GM12891 (cell line): ENCODE measurements around the gene RAB3C. TPM values are rescaled to one million over a fixed set of nuclear protein-coding genes. Genes with fewer than 3 reads are reported as not detected.
A peak's percentile ranks its signal among the peaks of the same experiment; 100 is the strongest.
"Not testable (repeated sequence)": the region's sequence is repeated elsewhere in the genome, so short reads cannot be mapped to it uniquely, and the experiment has no call there.

Experiments
- DNase-seq: peaks from one replicate; pipeline ENCODE4 v3.0.0; 2011; ENCODE audit warnings: low spot score; ENCODE audit not compliant: insufficient read length
- FAIRE-seq: peaks from 2 replicates; lab custom pipeline; 2011; peaks lifted over from hg19 to GRCh38; lab: Jason Lieb, UNC
- PAX5 ChIP-seq: IDR thresholded peaks from 2 replicates; pipeline ENCODE4 v1.6.1; 2011; ENCODE audit warnings: low read length, moderate library complexity, mild to moderate bottlenecking; ENCODE audit not compliant: insufficient read depth, severe bottlenecking
- POLR2A ChIP-seq: IDR thresholded peaks from 2 replicates; pipeline ENCODE4 v1.6.1; 2011; ENCODE audit warnings: low read depth, low read length, control low read depth
- POLR2AphosphoS5 ChIP-seq: IDR thresholded peaks from 2 replicates; pipeline ENCODE4 v1.6.1; 2011; ENCODE audit warnings: low read depth, low read length, control low read depth
- POU2F2 ChIP-seq: IDR thresholded peaks from 2 replicates; pipeline ENCODE4 v1.6.1; 2011; ENCODE audit warnings: low read depth, mild to moderate bottlenecking, control low read depth, low read length, moderate library complexity
- SPI1 ChIP-seq: IDR thresholded peaks from 2 replicates; pipeline ENCODE4 v1.6.1; 2011; ENCODE audit warnings: low read depth, low read length, control low read depth
- TAF1 ChIP-seq: IDR thresholded peaks from 2 replicates; pipeline ENCODE4 v1.6.1; 2011; ENCODE audit warnings: low read depth, low read length, control low read depth
- polyA plus RNA-seq: library from polyadenylated mRNA; unstranded; fragments of >200 nt; gene quantifications from one replicate; pipeline ENCODE4 v1.2.1, GENCODE V29; 2012; ENCODE audit warnings: low read depth, missing spikeins, inconsistent platforms; ENCODE audit not compliant: missing spikeins

Gene RAB3C, protein sequence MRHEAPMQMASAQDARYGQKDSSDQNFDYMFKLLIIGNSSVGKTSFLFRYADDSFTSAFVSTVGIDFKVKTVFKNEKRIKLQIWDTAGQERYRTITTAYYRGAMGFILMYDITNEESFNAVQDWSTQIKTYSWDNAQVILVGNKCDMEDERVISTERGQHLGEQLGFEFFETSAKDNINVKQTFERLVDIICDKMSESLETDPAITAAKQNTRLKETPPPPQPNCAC
- polyA plus RNA-seq: not detected

DNA sequence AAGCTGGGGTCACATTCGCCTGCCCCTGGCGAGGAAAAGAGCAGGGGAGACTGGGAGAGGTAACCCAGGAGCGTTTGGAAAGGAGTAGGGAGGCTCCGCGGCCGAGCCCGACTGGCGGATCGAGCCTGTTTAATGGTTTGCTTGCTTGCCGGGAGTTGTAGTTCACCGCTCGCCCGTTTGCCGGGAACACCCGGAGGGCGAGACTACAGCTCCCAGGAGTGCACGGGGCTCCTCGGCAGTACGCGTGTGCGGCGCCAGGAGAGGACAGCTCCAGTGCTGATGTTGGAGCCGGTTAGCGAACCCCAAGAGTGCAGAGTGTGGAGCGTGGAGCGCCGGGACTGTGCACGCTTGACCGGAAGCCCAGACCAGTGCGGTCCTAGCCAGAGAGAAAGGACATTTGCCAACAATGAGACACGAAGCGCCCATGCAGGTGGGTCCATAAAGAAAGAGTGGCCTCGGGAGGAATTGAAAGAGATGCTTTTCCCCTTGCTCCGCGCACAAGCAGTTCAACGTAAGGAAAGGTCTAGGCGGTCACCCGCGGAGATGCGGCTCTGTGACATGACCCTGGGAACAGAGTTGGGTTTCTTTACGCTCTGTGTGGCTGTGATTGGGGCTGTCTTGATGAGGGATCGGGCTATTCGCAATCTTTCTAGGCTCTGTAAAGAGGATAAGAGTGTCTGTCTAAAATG, at the start of gene RAB3C:
Gene RAB3C (plus strand): TSS at position 273 of the 689 bp plus-strand sequence. CDS start 134 bp downstream, at position 407.
- no peak for TF ChIP-seq POLR2AphosphoS5
- TF ChIP-seq POU2F2: 0 out of 2 replicates have a peak, but pooled peaks have one; percentile 40
- peak; percentile 50 for DNase-seq
- no peak for FAIRE-seq

DNA sequence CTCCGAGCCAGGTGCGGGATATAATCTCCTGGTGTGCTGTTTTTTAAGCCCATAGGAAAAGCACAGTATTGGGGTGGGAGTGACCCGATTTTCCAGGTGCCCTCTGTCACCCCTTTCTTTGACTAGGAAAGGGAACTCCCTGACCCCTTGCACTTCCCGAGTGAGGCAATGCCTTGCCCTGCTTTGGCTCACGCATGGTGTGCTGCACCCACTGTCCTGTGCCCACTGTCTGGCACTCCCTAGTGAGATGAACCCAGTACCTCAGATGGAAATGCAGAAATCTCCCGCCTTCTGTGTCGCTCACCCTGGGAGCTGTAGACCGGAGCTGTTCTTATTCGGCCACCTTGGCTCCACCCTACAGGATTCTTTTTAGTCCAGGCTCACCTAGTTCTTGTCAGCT, 40.9 kb upstream of the RAB3C start:
- DNase-seq, FAIRE-seq: not testable (repeated sequence)

DNA sequence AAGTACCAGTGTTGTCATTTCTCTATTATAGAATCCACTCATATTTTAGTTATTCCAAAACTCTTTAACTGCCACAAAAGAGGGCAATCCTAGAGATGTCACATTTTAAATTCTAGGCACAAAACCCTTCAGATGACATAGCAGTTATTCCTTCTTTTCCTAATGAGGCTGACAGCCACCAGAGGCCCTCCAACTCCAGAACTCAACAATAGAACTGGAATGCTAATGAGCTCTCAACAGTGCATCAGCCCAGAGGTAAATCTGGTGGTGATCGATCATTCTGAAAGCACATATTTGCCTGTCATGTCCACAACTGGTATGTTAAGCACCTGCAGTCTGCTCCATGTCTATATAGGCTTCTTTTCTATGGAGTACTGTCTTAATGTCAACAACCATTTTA, 40.2 kb upstream of the RAB3C start:
- DNase-seq (no peak), FAIRE-seq (no peak)
- TF ChIP-seq TAF1: no peak
- no peak for TF ChIP-seq POLR2A
- TF ChIP-seq SPI1: no peak
- no peak for TF ChIP-seq PAX5
- TF ChIP-seq POU2F2: no peak
- TF ChIP-seq POLR2AphosphoS5: no peak

DNA sequence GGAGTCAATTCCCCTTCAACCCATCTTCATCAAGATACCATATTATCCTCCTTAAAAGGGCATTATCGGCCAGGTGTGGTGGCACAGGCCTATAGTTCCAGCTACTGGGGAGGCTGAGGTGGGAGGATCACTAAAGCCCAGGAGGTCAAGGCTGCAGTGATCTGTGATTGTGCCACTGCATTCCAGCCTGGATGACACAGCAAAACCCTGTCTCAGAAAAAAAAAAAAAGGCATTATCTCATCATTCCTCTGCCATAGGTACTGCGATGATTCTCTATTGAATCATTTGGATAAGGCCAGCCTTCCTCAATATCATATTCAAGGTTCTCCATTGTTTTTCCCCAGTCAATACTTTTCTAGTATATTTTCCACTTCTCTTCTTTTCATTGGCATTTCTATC, 39.2 kb upstream of the RAB3C start:
- DNase-seq (no peak), FAIRE-seq (no peak)
- TF ChIP-seq TAF1 (no peak), POLR2AphosphoS5 (no peak), PAX5 (no peak), POU2F2 (no peak), SPI1 (no peak), POLR2A (no peak)

DNA sequence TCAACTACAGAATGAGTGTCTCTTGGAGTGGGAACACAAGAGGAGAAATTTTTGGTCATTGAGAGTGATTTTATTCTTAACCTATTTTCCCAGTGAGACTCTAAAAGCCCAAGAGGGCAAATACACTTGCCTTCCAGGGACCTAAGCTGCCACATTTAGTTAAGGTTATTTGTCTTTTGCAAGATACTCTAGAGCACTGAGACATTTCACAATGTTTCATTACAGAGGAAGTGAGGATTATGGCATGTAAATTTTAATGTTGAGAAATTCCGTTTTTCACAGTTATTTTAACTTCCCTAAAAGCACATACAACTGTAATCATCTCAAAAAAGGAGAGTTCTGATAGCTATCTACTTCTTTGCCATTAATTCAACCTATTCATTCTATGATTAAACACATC, 38.7 kb upstream of the RAB3C start:
- DNase-seq: no peak
- no peak for FAIRE-seq
- TF ChIP-seq PAX5 (no peak), SPI1 (no peak), POLR2A (no peak), TAF1 (no peak), POU2F2 (no peak), POLR2AphosphoS5 (no peak)

DNA sequence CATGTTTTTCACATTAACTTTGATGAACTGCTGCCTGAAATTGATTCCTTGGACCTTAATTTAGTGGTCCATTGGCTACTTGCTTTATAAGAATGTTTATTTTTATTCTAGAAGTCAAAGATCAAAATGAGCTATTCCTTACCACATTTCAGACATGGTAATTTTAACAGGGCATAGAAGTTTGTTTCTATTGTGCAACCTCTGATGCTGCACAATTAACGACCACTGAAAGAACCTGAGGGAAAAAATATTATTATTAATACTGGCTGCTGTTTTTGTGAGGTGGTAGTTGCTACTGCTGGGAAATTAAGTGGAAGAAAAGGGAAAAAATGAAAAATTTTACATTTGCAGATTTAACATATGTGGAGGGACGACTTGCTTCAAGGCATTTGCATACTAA, 37.9 kb upstream of the RAB3C start:
- DNase-seq: no peak
- no peak for FAIRE-seq
- TF ChIP-seq PAX5 (no peak), POLR2AphosphoS5 (no peak), POU2F2 (no peak), SPI1 (no peak), TAF1 (no peak), POLR2A (no peak)

DNA sequence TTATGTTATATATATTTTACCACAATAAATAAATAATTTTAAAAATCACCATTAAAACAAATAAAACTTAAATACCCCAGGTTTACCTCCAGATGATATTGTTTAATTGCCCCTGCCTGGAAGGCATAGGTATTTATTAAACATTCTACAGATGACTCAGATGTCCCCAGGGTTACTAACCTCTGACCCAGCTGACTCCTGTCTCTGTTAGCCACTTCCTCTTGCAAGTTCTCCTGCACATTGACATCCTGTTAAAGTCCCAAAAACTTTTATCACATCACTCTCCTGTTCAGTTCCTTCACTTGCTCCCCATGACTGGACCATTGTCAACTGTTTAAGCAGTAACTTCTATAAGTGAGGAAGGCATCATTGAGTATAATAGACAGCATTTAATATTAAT, 37.0 kb upstream of the RAB3C start:
- no peak for DNase-seq
- TF ChIP-seq TAF1 (no peak), POLR2A (no peak), SPI1 (peak; percentile 54; the same call in 1 of the 2 replicates)
- no peak for FAIRE-seq

DNA sequence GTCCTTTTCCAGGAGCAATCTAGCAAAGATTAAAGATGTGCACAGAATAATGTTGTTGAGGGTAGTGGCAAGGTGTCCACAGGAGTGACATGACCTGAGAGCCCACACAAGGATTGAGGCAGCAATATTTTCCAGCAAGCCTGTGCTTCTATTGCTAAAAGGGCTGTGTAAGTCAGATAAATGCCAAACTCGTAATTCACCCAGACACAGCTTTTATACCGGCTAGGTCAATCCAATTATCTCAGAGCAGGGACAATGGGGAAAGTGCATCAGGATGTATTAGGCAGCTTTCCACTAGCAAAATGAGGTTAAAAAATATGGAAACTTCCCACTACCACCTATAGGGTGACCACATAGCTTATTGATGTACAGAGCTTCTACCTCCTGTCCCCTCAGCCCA, 34.8 kb upstream of the RAB3C start:
- FAIRE-seq (no peak), DNase-seq (no peak)
- TF ChIP-seq POU2F2 (no peak), POLR2AphosphoS5 (no peak), TAF1 (no peak), PAX5 (no peak), SPI1 (no peak), POLR2A (no peak)

DNA sequence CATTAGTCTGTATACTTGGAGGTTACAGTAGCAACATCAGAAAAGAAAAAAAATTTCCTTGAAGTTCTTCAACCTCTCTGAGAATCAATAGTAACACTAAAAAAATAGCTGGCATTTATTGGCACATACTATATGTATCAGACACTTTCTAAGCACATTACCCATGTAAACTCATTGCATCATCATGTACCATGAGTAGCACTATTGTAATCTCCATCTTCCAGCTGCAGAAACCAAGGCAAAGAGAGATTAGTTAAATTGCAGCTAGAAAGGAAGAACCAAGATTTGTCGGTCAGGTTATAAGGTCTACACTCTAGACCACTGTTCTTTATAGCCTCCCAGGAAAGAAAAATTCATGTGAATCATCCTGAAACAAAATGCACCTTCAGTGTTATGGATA, 31.4 kb upstream of the RAB3C start:
- DNase-seq: no peak
- TF ChIP-seq PAX5: no peak
- TF ChIP-seq SPI1: no peak
- TF ChIP-seq POLR2AphosphoS5: no peak
- no peak for TF ChIP-seq POU2F2
- no peak for TF ChIP-seq TAF1
- TF ChIP-seq POLR2A: no peak
- FAIRE-seq: no peak

DNA sequence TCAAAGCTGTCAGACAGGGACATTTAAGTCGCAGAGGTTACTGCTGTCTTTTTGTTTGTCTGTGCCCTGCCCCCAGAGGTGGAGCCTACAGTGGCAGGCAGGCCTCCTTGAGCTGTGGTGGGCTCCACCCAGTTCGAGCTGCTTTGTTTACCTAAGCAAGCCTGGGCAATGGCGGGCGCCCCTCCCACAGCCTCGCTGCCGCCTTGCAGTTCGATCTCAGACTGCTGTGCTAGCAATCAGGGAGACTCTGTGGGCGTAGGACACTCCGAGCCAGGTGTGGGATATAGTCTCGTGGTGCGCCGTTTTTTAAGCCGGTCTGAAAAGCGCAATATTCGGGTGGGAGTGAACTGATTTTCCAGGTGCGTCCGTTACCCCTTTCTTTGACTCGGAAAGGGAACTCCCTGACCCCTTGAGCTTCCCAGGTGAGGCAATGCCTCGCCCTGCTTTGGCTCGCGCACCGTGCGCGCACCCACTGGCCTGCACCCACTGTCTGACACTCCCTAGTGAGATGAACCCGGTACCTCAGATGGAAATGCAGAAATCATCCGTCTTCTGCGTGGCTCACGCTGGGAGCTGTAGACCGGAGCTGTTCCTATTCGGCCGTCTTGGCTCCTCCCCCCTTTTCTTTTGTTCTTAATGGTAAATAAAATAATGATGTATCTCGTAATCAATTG, 25.1 kb upstream of the RAB3C start:
- not testable (repeated sequence) for DNase-seq, FAIRE-seq

DNA sequence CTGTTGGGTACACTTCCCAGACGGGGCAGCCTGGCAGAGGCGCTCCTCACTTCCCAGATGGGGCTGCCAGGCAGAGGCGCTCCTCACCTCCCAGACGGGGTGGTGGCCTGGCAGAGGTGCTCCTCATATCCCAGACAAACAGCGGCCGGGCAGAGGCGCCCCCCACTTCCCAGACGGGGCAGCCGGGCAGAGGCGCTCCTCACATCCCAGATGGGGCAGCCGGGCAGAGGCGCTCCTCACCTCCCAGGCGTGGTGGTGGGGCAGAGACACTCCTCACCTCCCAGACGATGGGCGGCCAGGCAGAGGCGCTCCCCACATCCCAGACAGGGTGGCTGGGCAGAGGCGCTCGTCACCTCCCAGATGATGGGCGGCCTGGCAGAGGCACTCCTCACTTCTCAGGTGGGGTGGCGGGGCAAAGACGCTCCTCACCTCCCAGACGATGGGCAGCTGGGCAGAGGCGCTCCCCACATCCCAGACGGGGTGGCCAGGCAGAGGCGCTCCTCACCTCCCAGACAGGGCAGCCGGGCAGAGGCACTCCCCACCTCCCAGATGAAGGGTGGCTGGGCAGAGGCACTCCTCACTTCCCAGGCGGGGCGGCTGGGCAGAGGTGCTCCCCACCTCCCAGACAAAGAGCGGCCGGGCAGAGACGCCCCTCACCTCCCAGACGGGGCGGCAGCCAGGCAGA, 19.7 kb upstream of the RAB3C start:
- not testable (repeated sequence) for FAIRE-seq, DNase-seq

DNA sequence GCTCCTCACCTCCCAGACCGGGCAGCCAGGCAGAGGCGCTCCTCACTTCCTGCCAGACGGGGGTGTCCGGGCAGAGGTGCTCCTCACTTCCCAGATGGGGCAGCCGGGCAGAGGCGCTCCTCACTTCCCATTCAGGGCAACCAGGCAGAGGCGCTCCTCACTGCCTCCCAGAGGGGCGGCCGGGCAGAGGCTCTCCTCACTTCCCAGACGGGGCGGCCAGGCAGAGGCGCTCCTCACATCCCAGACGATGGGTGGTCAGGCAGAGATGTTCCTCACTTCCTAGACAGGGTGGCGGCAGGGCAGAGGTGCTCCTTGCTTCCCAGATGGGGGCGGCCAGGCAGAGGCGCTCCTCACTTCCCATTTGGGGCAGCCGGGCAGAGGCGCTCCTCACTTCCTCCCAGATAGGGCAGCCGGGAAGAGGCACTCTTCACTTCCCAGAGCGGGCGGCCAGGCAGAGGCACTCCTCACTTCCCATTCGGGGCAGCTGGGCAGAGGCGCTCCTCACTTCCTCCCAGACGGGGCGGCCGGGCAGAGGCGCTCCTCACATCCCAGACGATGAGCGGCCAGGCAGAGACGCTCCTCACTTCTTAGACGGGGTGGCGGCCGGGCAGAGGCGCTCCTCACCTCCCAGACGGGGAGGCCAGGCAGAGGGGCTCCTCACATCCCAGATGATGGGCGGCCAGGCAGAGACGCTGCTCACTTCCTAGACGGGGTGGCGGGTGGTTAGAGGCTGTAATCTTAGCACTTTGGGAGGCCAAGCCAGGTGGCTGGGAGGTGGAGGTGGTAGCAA, 18.6 kb upstream of the RAB3C start:
- DNase-seq, FAIRE-seq: not testable (repeated sequence)
